ENCODE data around the gene HIVEP3.
"Not testable (repeated sequence)": the region's sequence is repeated elsewhere in the genome, so short reads cannot be mapped to it uniquely, and the experiment has no call there.

HIVEP3 gene

DNA sequence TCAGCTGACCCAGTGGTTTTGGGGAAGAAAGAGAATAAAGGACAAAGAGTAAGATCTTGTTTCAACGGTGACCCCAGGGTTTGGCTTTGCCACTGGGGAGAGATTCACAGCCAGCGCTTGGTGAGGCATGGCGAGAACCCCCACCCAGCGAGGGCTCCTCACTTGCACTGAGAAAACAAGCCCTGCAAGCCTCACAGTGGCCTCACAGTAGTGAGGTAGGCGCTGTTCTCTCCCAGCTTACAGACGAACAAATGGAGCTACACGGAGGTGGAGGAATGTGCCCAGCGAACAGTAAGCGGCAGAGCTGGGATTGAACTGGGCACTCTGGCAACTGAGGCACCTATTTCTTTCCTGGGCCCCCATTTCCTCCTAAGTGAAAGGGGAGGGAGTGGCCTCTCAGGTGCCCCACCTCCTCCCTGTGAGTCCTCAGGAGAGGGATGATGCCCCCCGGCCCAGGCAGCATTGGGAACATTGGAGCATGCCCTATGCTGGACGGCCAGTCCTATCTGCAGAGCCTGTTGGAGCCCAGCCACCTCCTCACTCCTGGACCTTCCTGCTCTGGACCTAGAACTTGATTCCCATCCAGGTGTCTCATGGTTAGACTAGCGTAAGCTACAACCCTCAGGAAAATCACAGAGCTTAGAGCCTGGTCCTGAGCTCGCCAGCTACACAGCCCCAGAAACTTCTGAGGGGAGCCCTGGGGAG is 360.8 kb downstream of the HIVEP3 start:
- no peak overlapping the region for H3K4me2 ChIP-seq
- H3K9ac ChIP-seq = no peak overlapping the region
- peaks cover 0 to 3% (median 0%) of the 10 kb centered on the region in 10 experiments; a peak in 5 of 20 replicates for H3K4me1 ChIP-seq
- peaks cover 0 to 72% (median 25%) of the 10 kb centered on the region in 11 experiments; a peak in 13 of 22 replicates for H3K36me3 ChIP-seq
- peaks cover 5 to 48% (median 25%) of the 10 kb centered on the region in 11 experiments; a peak in 19 of 22 replicates for H3K9me3 ChIP-seq (replicated peaks in 1 of 11)
- no peak overlapping the region for H3K4me3 ChIP-seq
- no peak for TF ChIP-seq Cebpa-rat (IDR thresholded peaks at IDR 0.05)
- no peak overlapping the region for H3K27ac ChIP-seq
- H3K27me3 ChIP-seq = no peaks in the 10 kb centered on the region
- H4K20me1 ChIP-seq = peaks cover 0 to 11% (median 0%) of the 10 kb centered on the region in 11 experiments; a peak in 4 of 22 replicates

DNA sequence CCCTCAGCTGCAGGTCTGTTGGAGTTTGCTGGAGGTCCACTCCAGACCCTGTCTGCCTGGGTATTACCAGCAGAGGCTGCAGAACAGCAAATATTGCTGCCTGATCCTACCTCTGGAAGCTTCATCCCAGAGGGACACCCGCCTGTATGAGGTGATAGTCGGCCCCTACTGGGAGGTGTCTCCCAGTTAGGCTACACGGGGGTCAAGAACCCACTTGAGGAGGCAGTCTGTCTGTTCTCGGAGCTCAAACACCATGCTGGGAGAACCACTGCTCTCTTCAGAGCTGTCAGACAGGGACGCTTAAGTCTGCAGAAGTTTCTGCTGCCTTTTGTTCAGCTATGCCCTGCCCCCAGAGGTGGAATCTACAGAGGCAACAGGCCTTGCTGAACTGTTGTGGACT is 364.0 kb downstream of the HIVEP3 start:
- not testable (repeated sequence) for H3K4me2 ChIP-seq, H3K4me1 ChIP-seq, H3K9ac ChIP-seq, H4K20me1 ChIP-seq, H3K27me3 ChIP-seq, H3K27ac ChIP-seq, H3K4me3 ChIP-seq
- Histone ChIP-seq H3K36me3 (peaks cover 0 to 51% (median 17%) of the 10 kb centered on the region in 11 experiments; a peak in 13 of 22 replicates), H3K9me3 (replicated peaks in 1 of 11) (peaks cover 5 to 48% (median 25%) of the 10 kb centered on the region in 11 experiments; a peak in 19 of 22 replicates)

DNA sequence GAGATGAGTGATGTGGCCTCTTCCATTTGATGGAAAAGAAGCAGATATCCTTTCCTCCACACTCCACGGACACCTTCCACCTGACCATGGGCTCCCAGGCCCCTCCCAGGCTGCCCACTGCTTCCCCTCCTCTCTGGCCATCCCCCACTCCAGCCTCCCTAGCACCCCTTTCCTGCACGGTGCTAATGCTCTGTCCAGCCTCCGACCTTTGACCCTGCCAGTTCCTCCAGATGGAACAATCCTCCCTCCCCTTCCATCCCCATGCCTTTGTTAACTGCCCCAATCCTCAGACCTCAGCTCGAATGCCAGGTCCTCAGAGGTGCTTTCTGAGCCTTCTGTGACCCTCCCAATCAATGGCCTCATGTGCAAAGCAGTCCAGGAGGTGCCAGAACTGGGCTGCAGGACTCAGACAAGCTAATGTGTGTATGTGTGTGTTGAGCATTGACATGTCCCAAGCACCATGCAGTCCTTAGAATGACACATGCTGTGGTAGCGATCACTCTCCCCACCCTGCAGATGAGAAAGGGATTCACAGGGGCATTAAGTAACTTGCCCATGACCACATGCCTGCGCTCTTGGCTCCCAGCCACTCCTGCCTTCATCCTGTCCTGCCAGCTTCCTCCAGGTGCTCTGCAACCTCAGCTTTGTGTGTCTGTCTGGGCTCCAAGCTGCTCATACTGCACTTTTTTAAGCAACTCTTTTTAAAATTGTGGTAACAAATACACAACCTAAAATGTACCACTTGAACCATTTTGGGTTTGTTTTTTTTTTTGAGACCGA is 370.8 kb downstream of the HIVEP3 start:
- TF ChIP-seq Cebpa-rat (IDR thresholded peaks at IDR 0.05) = no peak
- Histone ChIP-seq H3K4me3 (no peak overlapping the region), H4K20me1 (peaks cover 0 to 26% (median 0%) of the 10 kb centered on the region in 11 experiments; a peak in 6 of 22 replicates), H3K27ac (no peak overlapping the region), H3K9me3 (replicated peaks in 1 of 11) (peaks cover 0 to 14% (median 4%) of the 10 kb centered on the region in 11 experiments; a peak in 8 of 22 replicates), H3K9ac (no peak overlapping the region), H3K27me3 (no peaks in the 10 kb centered on the region), H3K4me1 (peaks cover 8 to 31% (median 14%) of the 10 kb centered on the region in 10 experiments; a peak in 18 of 20 replicates), H3K36me3 (peaks cover 0 to 15% (median 5%) of the 10 kb centered on the region in 11 experiments; a peak in 10 of 22 replicates), H3K4me2 (peak overlapping the region in 2 of 11 experiments; percentile 9 to 21; a peak in 1 of 22 replicates)

DNA sequence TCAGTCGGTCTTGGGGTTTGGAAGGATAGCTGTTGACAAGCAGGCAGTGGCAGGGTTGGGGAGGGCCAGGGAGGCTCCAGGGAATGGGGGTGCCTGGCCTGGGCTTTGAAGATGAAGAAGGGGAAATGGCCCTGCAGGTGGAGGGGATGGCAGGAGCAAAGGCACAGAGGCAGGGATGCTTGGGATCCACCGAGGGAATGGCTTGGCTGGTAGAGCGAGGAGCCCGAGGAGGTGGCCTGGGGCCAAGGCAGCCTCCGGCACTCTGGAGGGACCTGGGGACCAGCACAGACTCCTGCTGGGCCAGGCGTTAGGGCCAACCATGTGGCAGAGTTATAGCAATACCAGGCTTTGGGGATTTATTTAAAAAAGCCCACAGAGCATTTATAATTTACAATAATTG is 371.4 kb downstream of the HIVEP3 start:
- peaks cover 9 to 31% (median 15%) of the 10 kb centered on the region in 10 experiments; a peak in 19 of 20 replicates for H3K4me1 ChIP-seq
- peaks cover 0 to 14% (median 4%) of the 10 kb centered on the region in 11 experiments; a peak in 8 of 22 replicates for H3K9me3 ChIP-seq (replicated peaks in 1 of 11)
- peaks cover 0 to 28% (median 0%) of the 10 kb centered on the region in 11 experiments; a peak in 6 of 22 replicates for H4K20me1 ChIP-seq
- H3K9ac ChIP-seq = no peak overlapping the region
- TF ChIP-seq Cebpa-rat (IDR thresholded peaks at IDR 0.05) = no peak
- H3K27me3 ChIP-seq = no peaks in the 10 kb centered on the region
- peaks cover 0 to 21% (median 7%) of the 10 kb centered on the region in 11 experiments; a peak in 10 of 22 replicates for H3K36me3 ChIP-seq
- H3K27ac ChIP-seq = no peak overlapping the region
- H3K4me2 ChIP-seq = no peak overlapping the region
- no peak overlapping the region for H3K4me3 ChIP-seq

DNA sequence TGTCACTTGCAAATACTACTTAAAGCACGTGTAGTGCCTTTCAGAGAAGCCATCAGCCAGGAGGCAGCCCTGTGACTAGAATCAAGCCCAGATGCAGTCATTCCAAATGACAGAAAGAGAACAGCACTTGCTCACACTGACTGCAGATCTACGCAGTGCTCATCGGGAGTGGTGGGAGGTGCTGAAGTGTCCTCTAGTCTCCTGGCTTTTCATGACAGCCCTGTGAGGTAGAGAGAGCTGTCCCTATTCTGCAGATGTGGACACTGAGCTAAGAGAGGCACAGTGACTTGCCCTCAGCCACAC is 371.9 kb downstream of the HIVEP3 start:
- no peak for TF ChIP-seq Cebpa-rat (IDR thresholded peaks at IDR 0.05)
- no peaks in the 10 kb centered on the region for H3K27me3 ChIP-seq
- peaks cover 0 to 33% (median 0%) of the 10 kb centered on the region in 11 experiments; a peak in 6 of 22 replicates for H4K20me1 ChIP-seq
- peaks cover 0 to 26% (median 7%) of the 10 kb centered on the region in 11 experiments; a peak in 10 of 22 replicates for H3K36me3 ChIP-seq
- no peak overlapping the region for H3K9ac ChIP-seq
- no peak overlapping the region for H3K4me3 ChIP-seq
- H3K4me1 ChIP-seq = peaks cover 12 to 33% (median 20%) of the 10 kb centered on the region in 10 experiments; a peak in 19 of 20 replicates
- peak overlapping the region in 7 of 11 experiments; percentile 12 to 53 (median 35); a peak in 6 of 22 replicates for H3K4me2 ChIP-seq
- no peak overlapping the region for H3K27ac ChIP-seq
- peaks cover 0 to 14% (median 4%) of the 10 kb centered on the region in 11 experiments; a peak in 8 of 22 replicates for H3K9me3 ChIP-seq (replicated peaks in 1 of 11)

DNA sequence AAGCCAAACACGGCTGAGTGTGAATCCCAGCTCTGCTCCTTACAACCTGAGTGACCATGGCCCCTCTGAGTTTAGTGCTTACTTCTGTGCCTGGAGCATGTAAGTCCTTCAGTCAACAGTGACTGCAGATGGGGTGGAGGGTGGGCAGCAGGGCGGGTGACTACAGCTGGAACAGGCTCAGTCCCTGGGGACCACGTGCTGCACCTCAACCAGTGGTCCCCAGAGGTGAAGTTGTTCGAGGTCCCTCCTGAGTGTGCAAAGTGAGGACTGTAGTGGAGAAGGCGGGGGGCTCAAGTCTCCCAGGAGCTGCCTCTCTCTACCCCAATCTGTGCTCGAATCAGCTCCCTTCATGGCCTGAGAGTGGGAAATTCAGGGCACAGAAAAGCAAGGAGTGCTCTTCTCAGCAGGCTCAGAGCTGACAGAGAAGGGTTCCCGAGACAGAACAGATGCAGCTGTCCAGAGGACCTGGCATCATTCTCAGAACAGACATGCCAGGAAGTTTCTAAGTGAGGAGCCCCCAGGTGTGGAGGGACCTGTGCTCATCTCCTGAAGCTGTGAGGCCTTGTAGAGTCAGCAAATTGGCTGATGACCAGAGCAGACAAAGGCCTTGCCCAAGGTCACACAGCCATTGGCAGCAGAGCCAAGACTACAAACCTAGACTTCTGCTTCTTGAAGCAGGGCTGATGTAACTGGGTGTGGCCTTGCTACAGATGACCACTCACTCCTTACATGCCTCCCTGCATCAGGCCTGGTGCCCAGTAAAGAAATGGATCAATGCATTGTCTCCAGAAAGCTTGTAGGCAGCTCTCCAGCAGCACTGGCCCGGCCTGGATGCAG is 372.5 kb downstream of the HIVEP3 start:
- Histone ChIP-seq H3K27ac (no peak overlapping the region), H3K27me3 (no peaks in the 10 kb centered on the region), H3K4me1 (peaks cover 17 to 39% (median 26%) of the 10 kb centered on the region in 10 experiments), H3K9me3 (replicated peaks in 1 of 11) (peaks cover 0 to 14% (median 4%) of the 10 kb centered on the region in 11 experiments; a peak in 8 of 22 replicates), H3K36me3 (peaks cover 0 to 28% (median 7%) of the 10 kb centered on the region in 11 experiments; a peak in 10 of 22 replicates), H4K20me1 (peaks cover 0 to 33% (median 0%) of the 10 kb centered on the region in 11 experiments; a peak in 7 of 22 replicates), H3K9ac (peak overlapping the region in 2 of 11 experiments; percentile 3 to 14; a peak in 1 of 22 replicates), H3K4me2 (peak overlapping the region; percentile 12 to 57 (median 38); a peak in 18 of 22 replicates), H3K4me3 (no peak overlapping the region)
- TF ChIP-seq Cebpa-rat (IDR thresholded peaks at IDR 0.05) = no peak

DNA sequence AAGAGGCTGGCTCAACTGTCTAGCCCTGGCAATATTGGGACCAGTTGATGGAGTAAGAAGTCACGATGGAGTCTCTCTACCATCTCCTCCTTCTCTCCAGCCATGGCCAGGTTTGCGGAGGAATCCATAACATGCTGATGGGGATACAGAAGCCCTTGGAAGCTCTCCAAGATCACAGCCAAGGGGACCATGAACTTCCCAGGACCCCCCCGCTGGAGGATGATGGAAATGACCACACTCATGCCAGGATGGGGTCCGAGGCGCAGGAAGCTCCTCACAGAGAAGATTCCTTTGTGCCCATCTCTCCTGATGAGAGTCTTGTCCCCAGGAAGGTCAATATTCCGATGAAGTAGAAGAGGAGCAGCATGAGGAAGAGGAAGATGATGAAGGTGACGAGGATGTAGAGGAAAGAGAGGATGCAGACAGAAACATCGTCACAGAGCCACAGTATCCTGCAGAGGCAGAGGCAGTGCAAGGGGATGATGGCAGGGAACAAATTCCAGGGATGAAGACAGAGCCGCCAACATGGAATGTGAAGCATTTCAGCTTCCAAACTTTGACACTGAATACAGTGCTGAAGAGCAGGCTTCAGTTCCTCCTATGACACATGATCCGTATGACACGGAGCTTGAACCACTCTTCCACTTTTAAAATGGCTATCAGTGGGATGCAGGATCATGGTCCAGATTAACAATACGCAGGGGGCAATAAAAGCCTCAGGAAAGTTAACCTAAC is 376.4 kb downstream of the HIVEP3 start:
- H3K27ac ChIP-seq = no peak overlapping the region; a peak in 1 of 22 replicates
- H3K36me3 ChIP-seq = peaks cover 0 to 29% (median 7%) of the 10 kb centered on the region in 11 experiments; a peak in 10 of 22 replicates
- peaks cover 0 to 14% (median 3%) of the 10 kb centered on the region in 11 experiments; a peak in 7 of 22 replicates for H3K9me3 ChIP-seq (replicated peaks in 1 of 11)
- H3K4me3 ChIP-seq = no peak overlapping the region
- H4K20me1 ChIP-seq = peaks cover 0 to 57% (median 0%) of the 10 kb centered on the region in 11 experiments; a peak in 8 of 22 replicates
- H3K27me3 ChIP-seq = no peaks in the 10 kb centered on the region
- H3K4me1 ChIP-seq = peaks cover 47 to 68% (median 62%) of the 10 kb centered on the region in 10 experiments
- peak overlapping the region in 2 of 11 experiments; percentile 67; a peak in 1 of 22 replicates for H3K4me2 ChIP-seq
- H3K9ac ChIP-seq = no peak overlapping the region
- no peak for TF ChIP-seq Cebpa-rat (IDR thresholded peaks at IDR 0.05)
